Measurements from ENCODE around the gene FARSA.
A peak's percentile ranks its signal among the peaks of the same experiment; 100 is the strongest.
"Not testable (repeated sequence)": the region's sequence is repeated elsewhere in the genome, so short reads cannot be mapped to it uniquely, and the experiment has no call there.

The FARSA gene

GRCh38 chr19:12953799-12954611, 20.5 kb upstream of the FARSA start:
- no peak for DNase-seq (ENCODE audit: low spot score)

DNA sequence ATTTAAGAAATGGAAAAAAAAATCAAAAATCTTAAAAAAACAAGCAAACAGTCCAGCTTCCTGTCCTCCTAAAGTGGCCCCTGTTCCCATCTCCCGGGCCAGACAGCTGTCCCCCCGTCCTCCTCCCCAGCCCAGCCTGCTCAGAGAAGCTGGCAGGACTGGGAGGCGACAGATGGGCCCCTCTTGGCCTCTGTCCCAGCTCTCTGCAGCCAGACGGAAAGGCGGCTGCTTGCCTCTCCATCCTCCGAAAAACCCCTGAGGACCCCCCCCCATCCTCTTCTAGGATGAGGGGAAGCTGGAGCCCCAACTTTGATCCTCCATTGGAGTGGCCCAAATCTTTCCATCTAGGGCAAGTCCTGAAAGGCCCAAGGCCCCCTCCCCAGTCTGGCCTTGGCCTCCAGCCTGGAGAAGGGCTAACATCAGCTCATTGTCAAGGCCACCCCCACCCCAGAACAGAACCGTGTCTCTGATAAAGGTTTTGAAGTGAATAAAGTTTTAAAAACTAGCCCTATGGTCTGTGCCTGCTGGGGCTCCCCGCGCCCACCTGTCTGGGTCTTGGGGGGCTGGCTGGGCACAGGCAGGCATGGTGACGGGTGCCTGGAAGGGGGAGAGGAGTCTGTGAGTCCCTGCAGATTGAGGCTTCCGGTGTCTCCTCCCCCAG, 19.8 kb upstream of the FARSA start:
- no peak for DNase-seq (ENCODE audit: low spot score)

DNA sequence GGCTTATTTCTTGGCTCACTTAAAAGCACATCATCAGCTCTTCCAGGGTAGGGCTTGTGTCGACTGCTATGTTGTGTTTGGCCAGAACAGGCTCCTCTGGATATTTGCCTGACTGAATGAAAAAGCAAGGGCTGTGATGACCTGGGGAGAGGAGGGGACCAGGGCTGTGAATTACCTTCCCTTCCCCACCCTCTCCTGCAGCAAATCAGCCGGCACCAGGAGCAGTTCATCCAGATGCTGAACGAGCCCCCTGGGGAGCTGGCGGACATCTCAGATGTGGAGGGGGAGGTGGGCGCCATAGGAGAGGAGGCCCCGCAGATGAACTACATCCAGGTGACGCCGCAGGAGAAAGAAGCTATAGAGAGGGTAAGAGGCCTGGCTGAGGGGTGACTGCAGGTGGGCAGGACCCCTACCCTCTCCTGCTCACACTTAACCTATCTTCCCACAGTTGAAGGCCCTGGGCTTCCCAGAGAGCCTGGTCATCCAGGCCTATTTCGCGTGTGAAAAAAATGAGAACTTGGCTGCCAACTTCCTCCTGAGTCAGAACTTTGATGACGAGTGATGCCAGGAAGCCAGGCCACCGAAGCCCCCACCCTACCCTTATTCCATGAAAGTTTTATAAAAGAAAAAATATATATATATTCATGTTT, 19.1 kb upstream of the FARSA start:
- peak; percentile 89 for DNase-seq (ENCODE audit: low spot score)

DNA sequence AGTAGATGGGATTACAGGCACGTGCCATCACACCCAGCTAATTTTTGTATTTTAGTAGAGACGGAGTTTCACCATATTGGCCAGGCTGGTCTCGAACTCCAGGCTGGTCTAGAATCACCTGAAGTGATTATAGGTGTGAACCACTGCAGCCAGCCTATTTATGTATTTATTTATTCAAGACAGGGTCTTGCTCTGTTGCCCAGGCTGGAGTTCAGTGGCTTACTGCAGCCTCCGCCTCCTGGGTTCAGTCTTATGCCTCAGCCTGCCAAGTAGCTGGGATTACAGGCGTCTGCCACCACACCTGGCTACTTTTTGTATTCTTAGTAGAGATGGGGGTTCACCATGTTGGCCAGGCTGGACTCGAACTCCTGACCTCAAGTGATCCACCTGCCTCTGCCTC, 18.5 kb upstream of the FARSA start:
- not testable (repeated sequence) for DNase-seq (ENCODE audit: low spot score)

GRCh38 chr19:12949363-12950283, 16.1 kb upstream of the FARSA start:
- DNase-seq (ENCODE audit: low spot score), result no peak

DNA sequence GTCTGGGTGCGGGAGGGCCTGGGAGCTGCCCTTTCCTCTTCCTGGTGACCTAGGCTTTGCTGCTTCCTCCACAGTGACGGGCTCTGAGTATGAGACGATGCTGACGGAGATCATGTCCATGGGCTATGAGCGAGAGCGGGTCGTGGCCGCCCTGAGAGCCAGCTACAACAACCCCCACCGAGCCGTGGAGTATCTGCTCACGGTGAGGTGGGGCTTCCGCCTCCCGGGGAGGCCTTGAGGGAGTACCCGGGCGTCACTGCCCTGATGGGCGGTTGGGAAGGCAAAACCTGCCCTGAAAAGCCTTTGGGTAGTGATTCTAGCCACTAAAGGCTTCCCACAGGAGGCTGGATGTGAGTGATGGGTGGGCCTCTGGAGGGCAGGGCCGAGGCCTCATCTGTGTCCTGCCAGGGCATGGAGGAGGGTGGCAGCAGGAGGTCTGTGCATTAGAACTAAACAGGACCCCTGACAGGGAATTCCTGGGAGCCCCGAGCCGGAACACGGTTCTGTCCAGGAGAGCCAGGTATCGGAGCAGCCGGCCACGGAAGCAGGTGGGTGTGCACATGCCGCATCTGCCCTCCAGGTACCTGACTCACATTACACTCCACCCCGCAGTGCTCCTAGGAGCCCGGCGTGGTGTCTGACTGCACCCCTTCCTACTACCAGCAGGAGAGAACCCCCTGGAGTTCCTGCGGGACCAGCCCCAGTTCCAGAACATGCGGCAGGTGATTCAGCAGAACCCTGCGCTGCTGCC, 15.3 kb upstream of the FARSA start:
- DNase-seq (ENCODE audit: low spot score), result no peak

GRCh38 chr19:12947702-12948611, 14.4 kb upstream of the FARSA start:
- no peak for DNase-seq (ENCODE audit: low spot score)

GRCh38 chr19:12946731-12947496, 13.4 kb upstream of the FARSA start:
- DNase-seq (ENCODE audit: low spot score), result no peak

DNA sequence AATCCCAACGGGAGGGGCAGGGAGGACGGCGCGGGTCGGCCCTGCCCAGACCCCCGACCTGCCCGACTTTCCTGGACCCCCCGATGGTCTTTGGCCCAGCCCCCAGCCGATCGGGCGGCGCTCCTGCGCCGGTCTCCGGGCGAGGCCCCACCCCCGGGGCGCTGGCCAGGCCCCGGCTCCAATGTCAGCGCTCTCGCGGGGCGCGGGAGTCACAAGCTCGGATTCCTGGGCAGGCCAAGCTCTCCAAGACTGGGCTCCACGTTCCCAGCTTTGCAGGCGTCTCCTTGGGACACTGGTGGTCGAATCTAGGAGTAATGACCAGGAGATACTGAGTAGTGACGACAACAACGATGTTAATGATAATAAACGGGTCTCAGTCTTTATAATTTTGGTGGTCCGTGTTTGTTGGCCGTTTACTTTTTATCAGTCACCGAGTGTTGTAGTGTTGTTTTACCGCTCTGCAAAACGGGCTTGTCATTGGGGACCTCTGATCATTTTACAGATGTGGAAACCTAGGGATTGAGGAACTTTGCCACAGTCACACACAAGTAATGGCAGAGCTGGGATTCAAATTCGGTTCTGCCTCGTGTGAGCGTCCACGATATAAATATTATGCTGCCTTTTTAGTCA, 12.7 kb upstream of the FARSA start:
- no peak for DNase-seq (ENCODE audit: low spot score)

DNA sequence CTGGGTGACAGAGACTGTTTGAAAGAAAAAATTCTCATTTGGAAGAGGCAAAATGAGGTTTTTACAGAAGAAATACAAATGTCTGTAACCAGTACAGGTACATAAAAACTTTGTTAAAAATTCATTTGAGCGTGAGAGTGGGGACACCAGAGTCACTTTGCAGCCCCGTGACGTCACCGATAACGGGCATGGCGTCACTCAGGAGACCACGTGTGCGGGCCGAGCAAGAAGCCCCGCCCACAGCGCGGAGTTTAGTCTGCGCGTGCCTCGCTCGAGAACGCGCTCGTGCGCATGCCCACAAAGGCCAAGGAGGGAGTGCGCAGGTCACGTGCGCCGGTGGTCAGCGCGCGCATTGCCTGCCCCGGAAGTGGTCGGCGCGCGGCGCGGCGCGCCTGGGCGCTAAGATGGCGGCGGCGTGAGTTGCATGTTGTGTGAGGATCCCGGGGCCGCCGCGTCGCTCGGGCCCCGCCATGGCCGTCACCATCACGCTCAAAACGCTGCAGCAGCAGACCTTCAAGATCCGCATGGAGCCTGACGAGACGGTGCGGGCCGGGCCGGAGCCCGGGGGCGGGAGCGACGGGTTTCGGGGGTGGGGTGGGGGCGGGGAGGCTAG, 12.1 kb upstream of the FARSA start, which contains the start of gene RAD23A:
TSS of gene RAD23A (plus strand) at position 384 of the 613 bp plus-strand sequence. CDS start at position 471, 87 bp downstream.
- DNase-seq (ENCODE audit: low spot score), result peak; percentile 94

GRCh38 chr19:12944104-12944674, 10.7 kb upstream of the FARSA start:
- no peak for DNase-seq (ENCODE audit: low spot score)

- DNase-seq (ENCODE audit: low spot score), result no peak
Measured at GRCh38 chr19:12943437-12944044, 10.0 kb upstream of the FARSA start.

DNA sequence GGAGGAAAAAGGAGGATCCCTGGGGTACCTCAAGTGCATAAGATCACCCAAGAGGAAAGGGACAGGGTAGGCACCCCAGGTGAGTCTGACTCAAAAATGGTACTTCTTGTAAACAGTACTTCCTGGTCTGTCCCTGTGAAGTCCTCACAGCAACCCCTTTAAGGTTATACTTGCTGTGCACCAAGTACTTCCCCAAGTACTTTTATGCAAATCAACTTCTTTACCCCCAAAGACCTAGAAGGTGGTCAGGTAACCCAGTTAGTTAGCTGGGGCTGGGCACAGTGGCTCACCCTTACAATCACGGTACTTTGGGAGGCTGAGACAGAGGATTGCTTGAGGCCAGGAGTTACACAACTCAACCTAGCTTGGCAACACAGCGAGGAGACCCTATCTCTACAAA, 7.4 kb upstream of the FARSA start:
- DNase-seq (ENCODE audit: low spot score), result no peak

- DNase-seq (ENCODE audit: low spot score), result no peak
Measured at GRCh38 chr19:12939975-12940423, 6.5 kb upstream of the FARSA start.

DNA sequence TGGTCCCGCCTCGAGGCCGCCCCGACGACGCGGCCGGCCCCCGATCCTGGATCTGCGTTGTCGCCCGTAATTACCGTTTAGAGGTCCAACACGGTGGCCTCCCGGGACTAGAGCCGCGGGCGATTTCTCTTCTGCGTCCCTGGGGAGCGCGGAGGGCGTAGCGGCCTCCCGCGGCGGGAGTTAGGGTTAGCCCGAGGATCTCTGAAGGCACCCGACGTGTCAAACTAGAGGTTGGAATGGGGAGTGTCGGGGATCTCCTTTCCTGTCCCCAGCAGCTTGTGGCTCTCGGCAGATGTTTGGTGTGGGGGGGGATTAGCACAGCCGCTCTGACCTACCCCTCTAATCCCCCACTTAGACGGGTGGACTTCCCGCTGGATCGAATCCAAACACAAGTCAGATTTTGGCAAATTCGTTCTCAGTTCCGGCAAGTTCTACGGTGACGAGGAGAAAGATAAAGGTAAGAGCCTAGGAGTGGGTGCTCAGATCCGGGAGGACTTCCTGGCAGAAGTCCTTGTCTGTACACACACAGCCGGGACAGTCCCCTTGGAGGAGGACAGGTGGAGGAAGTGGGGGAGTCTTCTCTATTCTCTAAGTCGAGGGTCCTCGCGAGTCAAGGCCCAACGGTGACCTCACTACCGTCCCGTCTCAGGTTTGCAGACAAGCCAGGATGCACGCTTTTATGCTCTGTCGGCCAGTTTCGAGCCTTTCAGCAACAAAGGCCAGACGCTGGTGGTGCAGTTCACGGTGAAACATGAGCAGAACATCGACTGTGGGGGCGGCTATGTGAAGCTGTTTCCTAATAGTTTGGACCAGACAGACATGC, 5.5 kb upstream of the FARSA start:
- DNase-seq (ENCODE audit: low spot score), result no peak

GRCh38 chr19:12937927-12938778, 4.6 kb upstream of the FARSA start, which contains the start of gene CALR:
Gene CALR (plus strand): TSS chr19:12938609. CDS start chr19:12938680, 71 bp downstream.
- peak; percentile 99 for DNase-seq (ENCODE audit: low spot score)
